ENCODE measurements around the gene TTC22.

Gene TTC22

GRCh38 chr1:54834007-54834541 lies 33.0 kb upstream of the TTC22 start:
- DNase-seq (ENCODE audit: low spot score) = no peak

GRCh38 chr1:54833121-54833520 lies 32.0 kb upstream of the TTC22 start:
- DNase-seq (ENCODE audit: low spot score) = no peak

GRCh38 chr1:54826226-54826816 lies 25.2 kb upstream of the TTC22 start:
- DNase-seq (ENCODE audit: low spot score) = no peak

GRCh38 chr1:54825696-54826095 lies 24.6 kb upstream of the TTC22 start:
- DNase-seq (ENCODE audit: low spot score) = no peak

GRCh38 chr1:54823670-54824069 lies 22.5 kb upstream of the TTC22 start:
- no peak for DNase-seq (ENCODE audit: low spot score)

GRCh38 chr1:54819733-54820132 lies 18.6 kb upstream of the TTC22 start:
- no peak for DNase-seq (ENCODE audit: low spot score)

- no peak for DNase-seq (ENCODE audit: low spot score)
Observed at GRCh38 chr1:54819195-54819536, 18.0 kb upstream of the TTC22 start.

- no peak for DNase-seq (ENCODE audit: low spot score)
Observed at GRCh38 chr1:54818461-54819194, 17.5 kb upstream of the TTC22 start.

- DNase-seq (ENCODE audit: low spot score) = no peak
Observed at GRCh38 chr1:54816951-54817350, 15.8 kb upstream of the TTC22 start.

- no peak for DNase-seq (ENCODE audit: low spot score)
Observed at GRCh38 chr1:54816130-54816529, 15.0 kb upstream of the TTC22 start.

GRCh38 chr1:54815086-54815876 lies 14.2 kb upstream of the TTC22 start:
- DNase-seq (ENCODE audit: low spot score) = no peak

GRCh38 chr1:54814571-54814970 lies 13.4 kb upstream of the TTC22 start:
- no peak for DNase-seq (ENCODE audit: low spot score)

- DNase-seq (ENCODE audit: low spot score) = no peak
Observed at GRCh38 chr1:54814126-54814498, 13.0 kb upstream of the TTC22 start.

GRCh38 chr1:54813485-54814125 lies 12.5 kb upstream of the TTC22 start:
- no peak for DNase-seq (ENCODE audit: low spot score)

- DNase-seq (ENCODE audit: low spot score) = no peak
Observed at GRCh38 chr1:54812801-54813484, 11.8 kb upstream of the TTC22 start.

GRCh38 chr1:54811739-54812655 lies 10.9 kb upstream of the TTC22 start:
- no peak for DNase-seq (ENCODE audit: low spot score)

GRCh38 chr1:54811066-54811465 lies 9.9 kb upstream of the TTC22 start:
- DNase-seq (ENCODE audit: low spot score) = no peak

GRCh38 chr1:54810153-54810942 lies 9.2 kb upstream of the TTC22 start:
- DNase-seq (ENCODE audit: low spot score) = peak; percentile 34

GRCh38 chr1:54809496-54810074 lies 8.5 kb upstream of the TTC22 start:
- DNase-seq (ENCODE audit: low spot score) = no peak

Measured in globus pallidus (tissue), 1 donor.